A549 (cell line): ENCODE results near the gene C8A. TPM values are rescaled to one million over a fixed set of nuclear protein-coding genes. Genes with fewer than 3 reads are reported as not detected.

ENCODE experiments used
- ATAC-seq, 2 experiments: fragments of 200-7000 bp in 1 of 2; fragments of >200 bp in 1 of 2; cut with Nextera tagmentation in 1 of 2; cut with Tn5 transposase in 1 of 2; 3 replicates each; pipeline versions ENCODE4 v1.8.0 to v1.9.1; 2018 to 2020; ENCODE audit warnings: mild to moderate bottlenecking in 1 of 2, moderate library complexity in 1 of 2
- CTCF ChIA-PET: fragments of 300-600 bp; sonication (Branson Sonifier 250); formaldehyde crosslinking; extraction: SDS; loops from one replicate; lab custom pipeline; 2021; ENCODE audit warnings: antibody characterized with exemption, inconsistent platforms; lab: Yijun Ruan, JAX
- POLR2A ChIA-PET: fragments of 350-600 bp; formaldehyde crosslinking; extraction: SDS; loops from one replicate; lab custom pipeline; 2021; ENCODE audit warnings: antibody characterized with exemption, inconsistent platforms; lab: Yijun Ruan, JAX
- DNase-seq, 2 experiments: peaks; one replicate each; pipeline versions ENCODE4 v3.0.0 to v3.0.0-alpha.2; 2011 to 2016; ENCODE audit warnings: low read depth in 1 of 2, low spot score in 1 of 2
- FAIRE-seq: peaks from 2 replicates; lab custom pipeline; 2011; peaks lifted over from hg19 to GRCh38; lab: Jason Lieb, UNC
- H3K27ac ChIP-seq, 2 experiments: fragments of >200 bp; sonication (Bioruptor Twin); formaldehyde crosslinking; 3 replicates each; pipeline ENCODE4 v1.5.1; 2016 to 2017
- H3K4me1 ChIP-seq: fragments of >200 bp; sonication (Bioruptor Twin); formaldehyde crosslinking; 3 replicates; pipeline ENCODE4 v1.6.1; 2016
- H3K4me2 ChIP-seq: fragments of >200 bp; sonication (Bioruptor Twin); formaldehyde crosslinking; 3 replicates; pipeline ENCODE4 v1.6.1; 2016
- H3K4me3 ChIP-seq: fragments of >200 bp; sonication (Bioruptor Twin); formaldehyde crosslinking; 3 replicates; pipeline ENCODE4 v1.5.1; 2016
- H3K9me3 ChIP-seq: fragments of >200 bp; sonication (Bioruptor Twin); formaldehyde crosslinking; 3 replicates; pipeline ENCODE4 v1.6.1; 2016
- CBX2 ChIP-seq: fragments of 200-600 bp; sonication (generic); IDR thresholded peaks from 2 replicates; pipeline ENCODE4 v1.6.1; 2016; ENCODE audit warnings: low read depth, mild to moderate bottlenecking, borderline replicate concordance
- HOXA7 ChIP-seq: fragments of 250-450 bp; sonication (Bioruptor Pico); IDR thresholded peaks from 2 replicates; pipeline ENCODE4 v1.5.0; 2020; ENCODE audit warnings: mild to moderate bottlenecking, moderate library complexity
- HOXB5 ChIP-seq: fragments of 250-450 bp; sonication (Bioruptor Pico); IDR thresholded peaks from 2 replicates; pipeline ENCODE4 v1.5.0; 2020; ENCODE audit warnings: mild to moderate bottlenecking, moderate library complexity
- KDM1A ChIP-seq: fragments of 200-600 bp; sonication (generic); IDR thresholded peaks from 2 replicates; pipeline ENCODE4 v1.6.1; 2016; ENCODE audit warnings: low read depth, mild to moderate bottlenecking
- MAFK ChIP-seq: fragments of 450-650 bp; IDR thresholded peaks from 2 replicates; pipeline ENCODE4 v1.6.1; 2014; ENCODE audit not compliant: partially characterized antibody
- MAZ ChIP-seq: fragments of 150-350 bp; IDR thresholded peaks from 2 replicates; pipeline ENCODE4 v1.6.1; 2014; ENCODE audit warnings: antibody characterized with exemption, low read depth, low read length, borderline replicate concordance
- NFE2L2 ChIP-seq: fragments of 150-350 bp; conservative IDR thresholded peaks from 2 replicates; pipeline ENCODE4 v1.6.1; 2014; ENCODE audit warnings: low read length
- POLR2A ChIP-seq: IDR thresholded peaks from 2 replicates; pipeline ENCODE4 v1.6.1; 2012; ENCODE audit warnings: mild to moderate bottlenecking, low read length
- POLR2AphosphoS2 ChIP-seq: conservative IDR thresholded peaks from 2 replicates; pipeline ENCODE4 v1.6.1; 2012; ENCODE audit warnings: low read length, improper control_type of control experiment, inconsistent platforms
- RARB ChIP-seq: fragments of 250-450 bp; sonication (Bioruptor Pico); IDR thresholded peaks from 2 replicates; pipeline ENCODE4 v1.8.0; 2021; ENCODE audit warnings: mild to moderate bottlenecking, moderate library complexity
- ZC3H11A ChIP-seq: fragments of 450-650 bp; IDR thresholded peaks from 2 replicates; pipeline ENCODE4 v1.6.1; 2014; ENCODE audit warnings: antibody characterized with exemption, mild to moderate bottlenecking
- ZFP36 ChIP-seq: fragments of 450-650 bp; IDR thresholded peaks from 2 replicates; pipeline ENCODE4 v1.6.1; 2014; ENCODE audit warnings: borderline replicate concordance; ENCODE audit not compliant: partially characterized antibody
- ZNF302 ChIP-seq: fragments of 250-450 bp; sonication (Bioruptor Pico); IDR thresholded peaks from 2 replicates; pipeline ENCODE4 v1.9.0; 2021; ENCODE audit warnings: inconsistent platforms, mild to moderate bottlenecking, moderate library complexity
- ZSCAN20 ChIP-seq: fragments of 250-450 bp; sonication (Bioruptor Pico); IDR thresholded peaks from 2 replicates; pipeline ENCODE4 v1.8.0; 2022; ENCODE audit warnings: mild to moderate bottlenecking, moderate library complexity
- WGBS: methylation state at CpG from one replicate; pipeline ENCODE4 v1.1.6; 2017; ENCODE audit errors: missing lambda C conversion rate; 5-methylcytosine and 5-hydroxymethylcytosine counted together
- polyA plus RNA-seq, 4 experiments: library from polyadenylated mRNA; depleted of rRNA in 3 of 4; stranded (reverse); fragments of >200 nt; fragmentation: RNase III in 1 of 4; extraction: RNeasy Plus Mini Kit Qiagen cat#74134 plus additional on column Dnase treatment in 1 of 4; gene quantifications; 2 replicates in 3 of 4; 3 replicates in 1 of 4; pipeline ENCODE4 v1.2.3, GENCODE V29; 2011 to 2017
- TF ChIP-seq, protein P1 (sequence below): fragments of 250-450 bp; sonication (Bioruptor Pico); IDR thresholded peaks from 2 replicates; pipeline ENCODE4 v1.5.0; 2020; ENCODE audit warnings: low read depth, mild to moderate bottlenecking, moderate library complexity
- TF ChIP-seq, protein P2 (sequence below): fragments of 150-350 bp; IDR thresholded peaks from 2 replicates; pipeline ENCODE4 v1.6.1; 2014; ENCODE audit warnings: low read depth, mild to moderate bottlenecking, low read length
- TF ChIP-seq, protein P3 (sequence below): IDR thresholded peaks from 2 replicates; pipeline ENCODE4 v1.6.1; 2012

C8A gene
- polyA plus RNA-seq, 2 of the 4 experiments (the other 2 are of a cell fraction): not detected

DNA sequence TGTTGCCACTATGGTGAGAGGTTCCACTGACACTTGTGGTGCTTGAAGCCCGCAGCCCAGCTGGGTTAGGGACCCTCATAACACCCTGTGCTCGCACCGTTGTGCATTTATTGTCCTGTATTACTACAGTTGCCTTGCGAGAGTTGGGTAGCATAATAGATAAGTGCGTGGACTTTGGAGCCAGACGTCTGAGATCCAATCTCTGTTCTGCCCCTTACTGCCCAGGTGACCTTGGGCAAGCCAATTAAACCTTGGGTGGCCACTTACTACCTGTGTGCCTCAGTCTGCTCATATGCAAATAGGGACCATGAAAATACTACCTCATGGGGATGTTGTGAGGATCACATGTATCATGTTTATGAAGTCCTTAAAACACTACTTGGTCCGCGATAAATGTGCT lies 97.9 kb downstream of the C8A start:
- DNase-seq: no peak
- ChIA-PET POLR2A (no interaction called here), CTCF (no interaction called here)
- no peak for FAIRE-seq
- H3K4me2 ChIP-seq: no peak overlapping the region
- TF ChIP-seq, protein P1, sequence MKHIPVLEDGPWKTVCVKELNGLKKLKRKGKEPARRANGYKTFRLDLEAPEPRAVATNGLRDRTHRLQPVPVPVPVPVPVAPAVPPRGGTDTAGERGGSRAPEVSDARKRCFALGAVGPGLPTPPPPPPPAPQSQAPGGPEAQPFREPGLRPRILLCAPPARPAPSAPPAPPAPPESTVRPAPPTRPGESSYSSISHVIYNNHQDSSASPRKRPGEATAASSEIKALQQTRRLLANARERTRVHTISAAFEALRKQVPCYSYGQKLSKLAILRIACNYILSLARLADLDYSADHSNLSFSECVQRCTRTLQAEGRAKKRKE (CRISPR knock-in tag): no peak
- TF ChIP-seq, protein P2, sequence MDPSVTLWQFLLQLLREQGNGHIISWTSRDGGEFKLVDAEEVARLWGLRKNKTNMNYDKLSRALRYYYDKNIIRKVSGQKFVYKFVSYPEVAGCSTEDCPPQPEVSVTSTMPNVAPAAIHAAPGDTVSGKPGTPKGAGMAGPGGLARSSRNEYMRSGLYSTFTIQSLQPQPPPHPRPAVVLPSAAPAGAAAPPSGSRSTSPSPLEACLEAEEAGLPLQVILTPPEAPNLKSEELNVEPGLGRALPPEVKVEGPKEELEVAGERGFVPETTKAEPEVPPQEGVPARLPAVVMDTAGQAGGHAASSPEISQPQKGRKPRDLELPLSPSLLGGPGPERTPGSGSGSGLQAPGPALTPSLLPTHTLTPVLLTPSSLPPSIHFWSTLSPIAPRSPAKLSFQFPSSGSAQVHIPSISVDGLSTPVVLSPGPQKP: no peak
- TF ChIP-seq HOXB5 (CRISPR knock-in tag): no peak
- TF ChIP-seq NFE2L2: no peak
- TF ChIP-seq ZFP36: no peak
- no peaks in the 10 kb centered on the region for H3K9me3 ChIP-seq
- no peaks in the 10 kb centered on the region for H3K4me1 ChIP-seq
- no peak overlapping the region for H3K27ac ChIP-seq
- H3K4me3 ChIP-seq: no peak overlapping the region
- no peak for ATAC-seq
- 34% methylated on average over 8 of the region's 8 CpGs for WGBS

DNA sequence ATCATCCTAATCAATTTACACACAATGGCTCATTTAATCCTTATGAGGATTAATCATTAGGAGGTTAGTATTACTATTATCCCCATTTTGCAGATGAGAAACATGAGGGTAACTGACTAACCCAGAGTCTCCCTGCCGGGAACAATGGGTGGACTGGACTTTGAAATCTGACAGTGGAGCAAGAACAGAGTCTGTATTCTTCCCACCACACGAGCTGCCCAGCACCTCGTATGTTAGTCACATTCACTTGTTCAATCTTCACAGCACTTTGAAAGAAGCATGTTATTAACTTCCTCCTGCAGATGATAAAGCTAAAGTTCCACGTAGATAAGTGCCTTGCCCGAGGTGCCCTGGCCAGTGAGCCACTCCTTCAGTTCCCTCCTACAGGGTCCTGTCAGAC lies 98.8 kb downstream of the C8A start:
- no peak for ATAC-seq
- CTCF ChIA-PET: interaction anchor here (1.5 kb wide), 1 partner anchor 122 kb away, joined by 4 read pairs; no protein-coding TSS in a partner anchor
- POLR2A ChIA-PET: no interaction called here
- FAIRE-seq: no peak
- Histone ChIP-seq H3K4me1 (no peaks in the 10 kb centered on the region), H3K9me3 (no peaks in the 10 kb centered on the region), H3K4me2 (no peak overlapping the region), H3K27ac (no peak overlapping the region), H3K4me3 (no peak overlapping the region)
- WGBS: 0% methylated on average over 5 of the region's 5 CpGs
- TF ChIP-seq POLR2AphosphoS2 (no peak), ZNF302 (CRISPR knock-in tag) (no peak), POLR2A (no peak), ZSCAN20 (CRISPR knock-in tag) (no peak), RARB (CRISPR knock-in tag) (no peak)
- TF ChIP-seq, protein P3, sequence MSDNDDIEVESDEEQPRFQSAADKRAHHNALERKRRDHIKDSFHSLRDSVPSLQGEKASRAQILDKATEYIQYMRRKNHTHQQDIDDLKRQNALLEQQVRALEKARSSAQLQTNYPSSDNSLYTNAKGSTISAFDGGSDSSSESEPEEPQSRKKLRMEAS: no peak
- TF ChIP-seq, protein P2: no peak
- DNase-seq: no peak

DNA sequence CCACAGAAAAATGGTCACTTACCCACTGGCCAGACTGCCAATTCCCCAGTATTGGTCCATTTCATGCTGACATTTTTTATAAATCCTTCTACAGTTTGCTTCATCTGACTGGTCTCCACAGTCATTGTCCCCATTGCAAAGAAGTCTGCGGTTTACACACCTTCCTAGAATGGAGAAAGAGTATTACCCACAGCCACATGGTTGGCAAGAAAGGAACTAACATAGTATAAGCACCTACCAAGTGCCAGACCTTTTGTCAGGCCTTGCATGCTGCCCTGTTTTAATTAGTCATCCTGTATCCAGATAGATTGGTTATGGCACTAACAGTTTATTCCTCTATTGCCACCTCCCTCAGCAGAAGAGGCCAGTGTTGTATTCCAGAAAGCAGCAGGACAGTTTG lies 100.1 kb downstream of the C8A start:
- CTCF ChIA-PET: interaction anchor here (1.5 kb wide), 1 partner anchor 123 kb away, joined by 4 read pairs; no protein-coding TSS in a partner anchor
- FAIRE-seq (no peak), DNase-seq (no peak), ATAC-seq (no peak)
- H3K27ac ChIP-seq: no peak overlapping the region
- TF ChIP-seq, protein P2: no peak
- TF ChIP-seq MAZ (no peak), KDM1A (no peak)
- no peaks in the 10 kb centered on the region for H3K4me1 ChIP-seq
- 0% methylated on average over 1 of the region's 1 CpG for WGBS
- no peak overlapping the region for H3K4me3 ChIP-seq
- no peaks in the 10 kb centered on the region for H3K9me3 ChIP-seq
- no peak overlapping the region for H3K4me2 ChIP-seq
- POLR2A ChIA-PET: no interaction called here

DNA sequence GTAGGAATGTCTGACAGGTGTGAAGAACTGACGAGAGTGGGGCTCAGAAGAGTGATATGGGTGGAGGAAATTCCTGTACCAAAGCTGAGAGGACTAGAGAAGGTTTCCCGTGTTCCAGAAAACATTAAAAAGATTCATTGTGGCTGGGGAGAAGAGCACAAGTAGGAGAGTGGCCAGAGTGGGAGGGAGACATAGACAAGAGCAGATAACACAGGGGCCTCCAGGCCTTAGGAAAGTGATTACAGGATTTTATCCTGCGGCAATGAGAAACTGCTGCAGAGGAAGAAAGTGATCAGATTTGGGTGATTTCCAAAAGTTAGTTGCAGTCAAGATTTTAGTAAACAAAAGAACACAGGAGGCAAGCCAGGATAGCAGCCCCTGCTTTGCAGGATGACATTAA lies 103.3 kb downstream of the C8A start:
- FAIRE-seq (no peak), ATAC-seq (no peak), DNase-seq (no peak)
- Histone ChIP-seq H3K9me3 (no peaks in the 10 kb centered on the region), H3K4me3 (no peak overlapping the region), H3K4me2 (no peak overlapping the region), H3K27ac (no peak overlapping the region), H3K4me1 (no peaks in the 10 kb centered on the region)
- TF ChIP-seq ZNF302 (CRISPR knock-in tag): no peak
- no peak for TF ChIP-seq CBX2
- TF ChIP-seq HOXA7 (CRISPR knock-in tag): no peak
- TF ChIP-seq ZC3H11A: no peak
- TF ChIP-seq MAFK: no peak
- ChIA-PET CTCF (no interaction called here), POLR2A (no interaction called here)
- 37% methylated on average over 2 of the region's 3 CpGs for WGBS
